DMS153 (cell line): ENCODE results near the gene KDM8.

Experiments
- DNase-seq: peaks from one replicate; lab custom pipeline; 2025; lab: John Stamatoyannopoulos, UW

Gene KDM8

DNA sequence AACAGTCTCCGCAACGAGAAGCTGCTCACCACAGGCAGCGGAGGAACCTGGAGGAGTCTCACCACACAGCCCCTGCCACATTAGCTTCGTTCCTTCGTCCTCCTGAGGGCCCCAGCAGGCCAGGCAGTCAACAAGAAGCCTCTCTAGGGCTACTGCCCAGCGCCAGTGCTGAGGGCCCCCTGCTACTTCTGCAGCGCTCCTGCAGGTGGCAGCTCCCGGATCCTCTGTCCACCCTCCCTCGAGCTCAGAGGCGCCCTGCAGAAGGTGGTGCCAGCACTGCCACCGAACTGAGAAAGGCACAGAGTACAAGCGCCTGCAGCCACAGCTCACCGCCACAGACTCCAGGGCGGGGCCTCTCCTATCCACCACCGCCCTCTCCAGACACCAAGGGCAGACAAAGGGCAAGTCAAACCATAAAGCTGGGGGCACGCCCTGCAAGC is 27.3 kb downstream of the KDM8 start:
- DNase-seq, result no peak

DNA sequence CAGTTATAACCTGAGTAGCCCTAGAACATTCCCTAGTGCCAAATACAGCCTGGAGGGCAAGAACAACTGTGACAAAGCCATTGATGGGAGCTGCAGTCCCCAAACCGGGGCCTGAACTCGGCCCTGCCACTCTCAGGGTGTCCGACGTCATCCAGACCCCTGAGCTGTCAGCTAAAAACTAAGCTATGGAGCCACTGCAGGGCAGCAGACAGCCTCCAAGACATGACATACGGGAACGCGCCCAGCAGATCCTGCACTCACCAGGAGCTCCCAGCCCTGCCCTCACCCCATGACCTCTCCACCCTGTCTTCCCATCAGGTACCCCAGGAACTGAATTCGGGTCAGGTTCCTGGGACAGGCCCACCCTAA is 28.4 kb downstream of the KDM8 start:
- no peak for DNase-seq

DNA sequence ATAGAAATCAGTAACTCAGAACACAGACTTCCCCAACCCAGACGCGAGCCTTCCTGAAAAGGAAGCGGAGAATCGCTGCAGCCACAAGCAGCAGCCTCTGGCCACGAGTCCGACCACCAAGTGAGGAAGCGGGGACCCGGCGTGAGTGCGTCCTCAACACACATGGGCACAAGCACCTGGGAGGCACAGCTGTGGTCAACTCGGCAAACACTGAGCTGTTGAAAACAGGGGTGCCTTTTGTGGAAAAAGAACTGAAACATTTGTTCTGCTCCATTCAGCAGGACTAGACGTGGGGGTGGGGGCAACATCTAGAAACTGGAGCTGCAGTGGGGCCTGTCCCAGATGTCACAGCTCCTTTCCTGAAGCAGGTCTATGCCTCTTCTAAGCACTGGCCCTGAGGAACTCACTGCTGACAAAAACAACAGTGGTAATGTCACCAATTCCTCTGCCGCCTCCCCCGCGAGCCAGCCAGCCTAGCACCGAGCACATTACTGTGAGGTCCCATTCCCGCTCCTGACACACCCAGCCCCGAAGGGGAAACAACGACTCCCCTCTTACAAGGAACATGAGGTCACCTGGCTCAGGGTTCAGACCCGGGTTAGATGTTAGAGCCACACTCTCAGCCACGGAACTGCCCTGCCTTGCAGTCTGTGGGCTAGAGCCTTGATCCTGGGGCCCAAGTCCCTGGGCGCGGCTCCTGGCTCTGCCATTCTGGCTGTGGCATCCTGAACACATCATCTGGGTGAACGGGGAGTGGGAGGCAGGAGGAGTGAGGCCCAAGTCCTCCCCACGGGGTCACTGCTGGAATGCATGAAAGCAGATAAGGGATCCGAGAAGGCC is 29.0 kb downstream of the KDM8 start:
- no peak for DNase-seq

DNA sequence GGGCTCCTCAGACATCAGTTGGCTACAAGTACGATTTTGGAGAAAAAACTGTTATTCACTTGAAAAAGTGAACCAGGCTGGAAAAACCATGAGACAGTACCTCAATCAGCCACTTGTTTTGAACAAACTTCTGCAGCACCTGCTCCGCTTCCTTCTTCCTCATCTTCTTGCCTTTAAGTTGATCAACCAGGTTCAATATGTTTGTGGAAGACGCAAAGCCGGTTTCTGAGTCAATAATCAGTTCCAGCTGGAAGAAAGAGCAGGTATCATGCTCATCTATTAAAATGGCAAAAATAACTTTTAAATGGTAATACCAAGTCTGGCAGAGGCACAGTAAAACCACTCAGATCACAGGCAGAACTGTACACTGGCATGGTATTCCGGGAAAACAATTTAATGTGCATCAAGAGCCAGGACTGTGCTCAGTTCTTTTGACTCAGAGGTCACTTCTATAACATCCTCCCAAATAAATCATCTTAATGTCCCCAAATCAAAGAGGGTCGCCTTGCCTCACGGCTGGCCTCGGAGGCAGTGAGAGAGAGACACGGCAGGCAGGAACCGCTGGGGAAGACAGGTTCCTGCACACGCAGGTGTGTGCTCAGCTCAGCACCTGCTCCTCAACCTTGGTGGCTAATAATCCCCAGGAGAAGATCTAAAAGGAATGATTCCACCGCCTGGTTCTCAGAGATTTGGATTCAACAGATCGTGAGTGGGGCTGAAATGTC is 29.7 kb downstream of the KDM8 start:
- DNase-seq, result no peak

DNA sequence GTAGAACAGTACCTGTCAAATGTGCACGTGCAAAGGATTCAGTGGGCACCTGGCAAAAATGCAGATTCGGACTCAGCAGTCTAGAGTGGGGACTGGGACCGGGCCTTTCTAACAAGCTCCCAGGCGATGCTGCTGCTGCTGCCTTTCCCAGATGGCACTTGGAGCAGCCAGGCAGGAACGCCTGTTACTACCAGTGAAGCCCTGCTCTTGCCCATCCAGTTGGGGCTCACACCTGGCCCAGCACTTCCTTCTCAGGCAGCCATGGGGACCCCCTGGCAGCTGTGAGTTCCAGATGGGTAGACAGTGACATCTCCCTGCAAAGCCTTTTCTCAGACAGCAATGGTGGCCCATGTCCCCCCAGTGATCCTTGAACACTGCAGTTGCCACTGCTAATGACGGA is 30.4 kb downstream of the KDM8 start:
- DNase-seq, result no peak

DNA sequence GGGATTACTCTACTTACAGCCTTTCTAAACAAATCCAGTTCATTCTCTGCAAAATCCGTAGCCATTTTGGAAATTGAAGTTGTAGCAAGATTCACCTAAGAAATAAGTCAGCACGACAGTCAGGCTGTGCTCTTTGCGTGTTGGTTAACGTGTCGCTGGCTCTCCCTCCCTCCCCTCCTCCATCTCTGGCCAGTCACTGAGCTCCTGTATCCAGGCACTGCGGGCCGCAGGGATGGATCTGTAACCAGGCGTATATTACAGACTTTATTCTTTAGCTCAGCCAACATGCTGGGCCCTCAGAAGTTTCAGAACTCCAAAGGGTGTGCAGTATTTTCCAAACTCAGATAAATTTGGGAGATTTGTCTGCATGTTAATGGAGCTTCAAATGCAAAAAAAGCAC is 30.8 kb downstream of the KDM8 start:
- DNase-seq, result no peak

DNA sequence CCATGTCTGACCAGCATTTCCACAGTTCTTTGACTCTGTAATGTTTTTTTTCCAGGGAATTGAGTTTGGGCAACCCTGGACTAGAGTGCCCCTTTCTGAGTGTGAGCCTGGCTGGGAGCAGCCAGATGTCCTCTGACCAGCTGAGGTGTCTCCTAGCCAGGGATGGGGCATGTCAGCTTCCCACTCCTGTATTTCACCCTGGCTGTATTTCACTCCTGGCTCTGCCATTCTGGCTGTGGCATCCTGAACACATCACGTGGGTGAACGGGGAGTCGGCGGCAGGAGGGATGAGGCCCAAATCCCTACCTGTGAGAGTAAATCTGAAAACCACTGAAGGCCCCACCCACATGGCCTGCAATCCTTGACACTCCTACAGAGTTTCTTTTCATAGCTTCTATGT is 31.3 kb downstream of the KDM8 start:
- no peak for DNase-seq

DNA sequence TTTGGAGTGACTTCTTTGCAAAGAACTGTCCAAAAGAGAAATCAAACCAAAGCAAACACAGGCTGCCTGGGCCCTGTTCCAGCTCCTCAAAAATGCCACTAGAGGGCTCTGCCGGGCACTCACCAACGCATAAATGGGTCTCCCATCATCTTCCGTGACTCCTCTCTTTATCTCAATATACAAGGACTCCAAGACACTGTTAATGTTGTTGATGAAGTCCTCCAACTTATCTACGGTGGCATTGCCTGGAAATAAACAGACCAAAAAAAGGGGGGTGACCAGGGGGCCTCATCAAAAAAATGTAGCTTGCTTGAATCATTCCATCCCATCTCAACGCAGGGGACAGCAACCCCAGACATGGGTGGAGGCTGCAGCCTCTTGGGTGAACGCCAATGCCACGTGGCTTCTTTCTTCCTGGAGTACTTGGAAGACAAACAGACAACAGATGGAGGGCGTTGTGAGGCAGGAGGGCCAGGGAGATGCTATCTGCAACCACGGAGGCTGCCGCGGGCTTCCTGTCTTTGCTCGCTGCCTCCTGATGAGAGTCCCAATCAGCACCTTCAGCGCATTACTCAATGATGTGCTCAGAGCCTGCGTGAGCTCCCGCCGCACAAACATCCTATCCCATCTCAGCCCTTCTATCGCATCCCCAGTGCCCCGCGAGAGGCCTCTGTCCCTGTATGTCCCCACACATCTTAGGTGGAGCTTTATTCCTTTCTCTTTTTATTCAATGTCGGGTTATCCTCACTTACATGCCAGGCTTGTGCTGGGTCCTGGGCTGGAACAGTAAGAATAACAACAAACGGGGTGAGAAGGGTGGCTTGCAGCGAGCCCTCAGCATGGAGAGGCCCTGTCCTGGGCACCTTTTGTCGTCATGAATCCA is 32.0 kb downstream of the KDM8 start:
- DNase-seq, result peak; percentile 85

DNA sequence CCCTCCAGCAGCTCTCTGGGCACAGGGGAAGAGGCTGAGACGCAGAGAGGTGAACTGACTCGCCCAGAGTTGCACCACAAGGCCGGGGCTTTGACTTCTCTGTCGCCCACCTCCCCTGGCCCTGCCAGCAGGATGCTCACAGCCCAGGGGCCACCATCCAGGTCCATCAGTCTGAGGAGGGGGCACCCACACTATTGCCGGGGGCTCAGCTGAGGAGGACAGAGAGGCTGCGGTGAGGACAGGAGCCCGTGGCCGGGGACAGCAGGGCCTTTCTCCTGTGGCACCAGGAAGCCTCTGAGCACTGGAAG is 32.6 kb downstream of the KDM8 start:
- DNase-seq, result no peak

DNA sequence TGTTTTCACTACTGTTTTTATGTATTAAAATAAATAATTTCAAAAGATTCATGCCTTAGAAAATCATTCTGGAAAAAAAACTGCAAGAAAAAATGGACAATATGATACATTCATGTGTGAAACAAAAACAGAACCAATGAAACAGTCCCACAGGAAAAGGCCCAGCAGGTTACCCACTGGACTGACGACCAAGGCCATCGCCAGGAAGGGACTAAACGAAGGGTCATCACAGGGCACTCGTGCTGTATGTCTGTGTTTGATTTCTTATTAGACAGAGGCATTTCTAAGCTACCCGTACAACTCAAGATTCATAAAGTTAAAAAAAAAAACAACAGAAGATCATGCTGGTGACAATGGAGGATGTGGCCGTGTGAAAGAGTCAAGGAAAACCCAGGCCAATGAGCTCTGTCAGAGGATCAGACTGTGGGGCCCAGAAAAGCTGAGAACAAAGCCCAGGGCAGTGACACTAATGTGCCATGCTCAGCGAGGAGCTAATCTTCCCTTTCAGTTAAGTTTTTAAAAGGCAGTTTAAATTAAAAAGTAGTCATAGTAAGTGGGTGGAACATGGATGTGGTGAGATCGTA is 33.4 kb downstream of the KDM8 start:
- DNase-seq, result no peak

DNA sequence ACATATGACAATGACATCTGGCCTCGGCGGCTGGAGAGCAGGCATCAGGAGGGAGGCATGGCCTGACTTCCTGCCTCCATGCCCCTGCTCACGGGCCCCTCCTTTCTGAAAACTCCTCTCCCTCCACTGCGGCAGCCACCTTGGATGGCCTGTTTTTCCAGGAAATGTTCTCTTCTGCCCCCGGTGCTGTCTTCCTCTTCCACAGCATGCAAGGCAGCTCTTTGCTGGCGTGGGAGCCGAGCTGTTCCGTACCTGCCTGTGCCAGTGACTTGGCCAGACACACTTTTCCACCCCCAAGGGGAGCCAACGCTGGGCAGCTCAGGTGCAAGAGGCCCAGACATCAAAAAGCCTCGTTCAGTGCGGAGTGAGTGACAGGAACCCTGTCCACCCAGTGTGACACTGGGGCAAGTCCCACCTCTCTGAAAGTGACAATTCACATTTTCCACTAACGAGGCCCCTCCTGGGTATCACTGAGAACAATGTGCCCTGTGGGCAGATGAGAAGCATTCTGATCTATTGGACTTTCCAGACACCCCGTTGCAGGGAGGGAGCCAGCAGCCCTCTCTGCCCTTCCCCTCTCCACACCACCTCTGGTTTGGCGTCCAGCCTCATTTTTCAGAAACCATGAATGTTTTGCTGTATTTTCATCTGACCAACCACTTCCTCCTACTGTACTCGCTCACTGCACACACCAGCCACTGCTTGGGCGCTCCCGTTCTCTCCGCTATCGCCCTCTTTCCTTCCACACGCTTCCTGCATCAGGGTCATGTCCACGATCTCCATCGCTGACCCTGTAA is 34.1 kb downstream of the KDM8 start:
- DNase-seq, result peak; percentile 18

DNA sequence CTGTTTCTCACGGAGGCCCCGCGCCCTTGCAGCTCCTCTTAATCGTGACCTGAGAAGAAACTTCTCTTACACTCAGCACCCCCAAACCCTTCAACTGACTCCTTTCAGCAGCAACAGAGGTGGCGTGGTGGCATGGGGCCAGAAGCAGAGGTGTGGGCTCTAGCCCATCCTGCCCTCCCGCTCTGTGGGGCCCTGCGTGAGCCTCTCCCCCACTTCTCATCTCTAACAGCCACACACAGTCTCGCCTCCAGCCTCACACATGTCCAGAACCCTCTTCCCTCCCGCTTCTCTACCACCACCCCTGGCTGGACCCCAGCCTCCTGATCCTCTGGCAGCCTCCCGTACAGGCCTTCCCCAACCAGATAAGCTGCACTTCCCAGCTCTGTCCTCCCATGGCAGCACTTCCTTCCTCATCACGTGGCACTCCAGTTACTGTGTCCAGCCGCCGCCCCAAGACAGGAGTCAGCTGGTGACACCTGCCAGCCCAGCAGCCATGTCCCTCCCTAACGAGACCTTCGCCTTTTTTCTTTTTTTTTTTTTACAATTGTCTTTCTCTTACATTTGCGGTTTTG is 34.8 kb downstream of the KDM8 start:
- DNase-seq, result no peak

DNA sequence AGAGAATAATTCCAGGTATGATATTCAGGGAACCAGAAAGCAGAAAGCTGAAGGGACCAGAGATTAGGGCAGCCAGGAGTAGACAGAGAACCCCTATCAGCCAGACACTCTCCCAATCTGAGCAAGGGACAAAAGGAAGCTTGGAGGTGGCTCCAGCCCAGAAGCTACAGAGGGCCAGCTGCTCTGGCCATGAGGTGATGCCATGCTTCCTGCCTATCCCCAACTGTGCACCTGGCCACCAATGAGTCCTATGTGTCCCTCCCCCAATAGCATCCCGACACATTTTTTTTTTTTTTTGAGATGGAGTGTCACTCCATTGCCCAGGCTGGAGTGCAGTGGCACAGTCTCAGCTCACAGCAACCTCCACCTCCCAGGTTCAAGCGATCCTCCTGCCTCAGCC is 35.3 kb downstream of the KDM8 start:
- no peak for DNase-seq

DNA sequence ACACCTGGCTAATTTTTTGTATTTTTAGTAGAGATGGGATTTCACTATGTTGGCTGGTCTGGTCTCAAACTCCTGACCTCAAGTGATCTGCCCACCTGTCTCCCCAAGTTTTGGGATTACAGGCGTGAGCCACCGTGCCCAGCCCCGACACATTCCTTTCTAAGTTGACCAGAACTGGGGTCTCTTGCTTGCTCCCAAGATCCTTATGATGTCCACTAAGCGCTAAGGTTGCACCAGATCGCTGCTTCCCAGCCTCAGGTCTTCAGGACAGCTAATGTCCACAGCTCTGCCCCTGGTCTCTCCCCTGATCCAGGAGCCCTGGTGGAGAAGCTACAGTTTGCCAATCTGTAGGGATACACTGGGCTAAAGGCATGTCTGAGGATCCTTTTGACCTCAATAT is 35.7 kb downstream of the KDM8 start:
- no peak for DNase-seq

DNA sequence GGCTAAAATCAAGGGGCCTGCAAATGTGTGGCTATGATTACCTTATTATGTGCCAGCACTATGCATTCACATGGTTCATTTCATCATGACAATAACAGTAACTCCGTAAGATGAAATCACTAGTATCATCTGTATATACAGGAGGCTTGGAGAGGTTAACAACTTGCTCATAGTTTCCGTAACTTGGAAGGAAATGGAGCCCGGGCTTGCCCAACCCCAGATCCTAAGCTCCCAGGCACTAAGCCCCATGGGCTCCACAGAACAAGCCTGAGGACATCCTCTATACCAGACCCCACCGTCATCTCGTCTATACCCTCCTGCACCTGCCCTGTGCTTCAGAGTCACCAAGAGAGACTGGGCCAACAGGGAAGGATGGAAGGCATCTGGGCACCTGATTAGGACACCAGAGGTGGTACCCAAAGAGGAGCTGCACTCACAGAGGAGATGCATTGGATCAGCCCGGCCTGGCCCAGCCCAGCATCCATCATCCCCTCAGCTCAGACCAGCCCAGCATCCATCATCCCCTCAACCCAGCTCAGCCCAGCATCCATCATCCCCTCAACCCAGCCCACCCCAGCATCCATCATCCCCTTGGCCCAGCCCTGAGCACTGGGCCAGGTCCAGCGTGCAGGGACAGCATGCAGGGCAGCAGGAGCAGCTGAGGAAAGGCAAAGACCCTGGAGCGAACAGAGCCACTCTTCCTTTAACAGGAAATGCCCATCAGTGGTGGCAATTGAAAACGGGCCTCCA is 36.8 kb downstream of the KDM8 start:
- DNase-seq, result no peak

DNA sequence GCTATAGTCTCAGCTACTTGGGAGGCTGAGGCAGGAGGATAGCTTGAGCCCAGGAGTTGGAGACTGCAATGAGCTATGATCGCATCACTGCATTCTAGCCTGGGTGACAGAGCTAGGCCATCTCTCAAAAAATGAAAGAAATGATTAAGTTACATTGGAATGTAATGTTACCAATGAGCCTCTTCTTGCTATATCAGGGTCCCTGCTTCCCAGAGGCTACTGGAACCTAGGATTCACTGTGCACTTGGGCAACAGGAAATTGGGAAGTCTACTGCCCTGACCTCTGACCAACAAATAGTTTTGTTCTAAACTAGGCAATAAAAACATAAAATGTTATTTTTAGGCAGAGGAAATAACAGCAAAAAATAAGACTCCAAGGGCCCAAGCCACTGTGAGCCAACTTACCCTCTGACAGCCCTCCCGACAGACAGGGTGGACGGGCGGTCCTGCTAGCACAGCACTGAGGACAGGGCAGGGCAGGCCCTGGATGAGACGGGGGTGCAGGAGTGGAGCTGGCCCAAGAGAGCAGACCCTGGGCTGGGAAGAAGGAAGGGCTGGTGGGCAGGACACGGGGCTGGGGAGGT is 37.7 kb downstream of the KDM8 start:
- DNase-seq, result no peak

DNA sequence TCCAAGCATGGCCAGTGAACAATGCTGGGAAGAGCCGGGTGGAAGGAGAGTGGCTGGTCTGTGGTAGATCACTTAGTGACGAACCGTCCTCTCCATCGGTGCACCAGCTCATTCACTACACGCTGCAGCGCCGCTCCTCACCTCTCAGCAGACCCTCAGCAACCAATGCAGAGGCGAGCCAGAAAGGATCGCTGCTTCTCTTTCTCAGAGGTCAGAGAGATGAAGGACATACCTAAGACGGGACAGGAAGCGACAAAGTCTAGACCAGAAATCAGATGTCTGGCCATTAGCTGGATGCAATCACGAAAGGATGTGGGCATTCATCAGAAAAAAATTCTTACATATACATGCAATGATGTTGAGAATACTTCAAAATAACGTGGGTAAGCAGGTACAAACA is 38.3 kb downstream of the KDM8 start:
- no peak for DNase-seq

DNA sequence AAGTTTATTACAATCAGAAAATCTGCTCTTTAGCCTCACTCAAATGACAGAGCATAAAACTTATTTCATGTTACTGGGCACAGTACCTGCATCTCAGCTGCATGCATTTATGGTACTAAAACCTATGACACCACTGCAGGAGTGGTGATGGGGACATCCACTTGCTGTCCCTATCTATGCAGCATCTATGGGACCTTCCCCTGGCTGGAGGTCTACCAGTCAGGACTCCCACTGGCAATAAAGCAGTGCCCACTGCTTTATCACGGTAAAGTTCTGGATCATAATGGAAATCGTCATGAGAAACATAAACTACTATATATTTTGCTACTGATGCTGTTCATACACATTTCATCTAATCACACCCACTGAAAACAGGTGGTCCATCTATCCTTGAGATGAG is 39.1 kb downstream of the KDM8 start:
- no peak for DNase-seq

DNA sequence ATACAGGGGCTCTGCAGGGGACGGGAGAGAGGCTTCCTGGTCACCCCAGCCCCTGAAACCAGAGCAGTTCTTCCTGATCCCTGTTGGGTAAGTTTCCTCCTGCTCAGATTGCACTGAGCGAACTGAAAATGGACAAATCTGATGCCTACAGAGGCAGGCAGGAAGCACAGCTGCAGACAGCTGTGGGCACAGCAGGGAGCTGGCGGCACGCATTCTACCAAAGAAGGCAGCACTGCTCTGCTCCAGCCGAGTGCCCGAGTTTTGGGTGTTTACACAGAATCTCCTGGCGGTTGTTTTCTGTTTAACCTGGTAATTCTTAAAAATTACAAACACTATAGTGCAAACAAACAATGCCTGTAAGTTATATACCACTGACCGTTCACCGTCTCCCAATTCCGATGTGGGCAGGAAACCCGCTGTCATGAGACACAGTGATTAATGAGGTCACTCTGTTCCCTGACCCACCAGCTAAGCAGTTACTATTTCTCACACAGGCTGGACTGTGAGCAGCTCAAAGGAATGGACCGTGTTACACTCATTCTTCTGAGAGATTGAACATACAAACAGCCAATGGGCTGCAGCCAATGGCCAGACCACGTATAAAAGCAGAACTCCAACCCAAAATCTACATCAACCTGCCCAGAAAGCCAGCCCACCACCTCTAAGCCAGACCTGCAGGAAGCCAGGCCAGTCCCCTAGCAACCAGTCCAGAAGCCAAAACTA is 39.7 kb downstream of the KDM8 start:
- DNase-seq, result no peak
